Measurements from ENCODE around the gene ASPSCR1.

The ASPSCR1 gene

GRCh38 chr17:81999976-82000802 is 22.8 kb downstream of the ASPSCR1 start:
- DNase-seq, result no peak

GRCh38 chr17:82000803-82001570 is 23.6 kb downstream of the ASPSCR1 start:
- no peak for DNase-seq

- DNase-seq, result no peak
These were observed 24.2 kb downstream of the ASPSCR1 start for GRCh38 chr17:82001571-82002056.

DNA sequence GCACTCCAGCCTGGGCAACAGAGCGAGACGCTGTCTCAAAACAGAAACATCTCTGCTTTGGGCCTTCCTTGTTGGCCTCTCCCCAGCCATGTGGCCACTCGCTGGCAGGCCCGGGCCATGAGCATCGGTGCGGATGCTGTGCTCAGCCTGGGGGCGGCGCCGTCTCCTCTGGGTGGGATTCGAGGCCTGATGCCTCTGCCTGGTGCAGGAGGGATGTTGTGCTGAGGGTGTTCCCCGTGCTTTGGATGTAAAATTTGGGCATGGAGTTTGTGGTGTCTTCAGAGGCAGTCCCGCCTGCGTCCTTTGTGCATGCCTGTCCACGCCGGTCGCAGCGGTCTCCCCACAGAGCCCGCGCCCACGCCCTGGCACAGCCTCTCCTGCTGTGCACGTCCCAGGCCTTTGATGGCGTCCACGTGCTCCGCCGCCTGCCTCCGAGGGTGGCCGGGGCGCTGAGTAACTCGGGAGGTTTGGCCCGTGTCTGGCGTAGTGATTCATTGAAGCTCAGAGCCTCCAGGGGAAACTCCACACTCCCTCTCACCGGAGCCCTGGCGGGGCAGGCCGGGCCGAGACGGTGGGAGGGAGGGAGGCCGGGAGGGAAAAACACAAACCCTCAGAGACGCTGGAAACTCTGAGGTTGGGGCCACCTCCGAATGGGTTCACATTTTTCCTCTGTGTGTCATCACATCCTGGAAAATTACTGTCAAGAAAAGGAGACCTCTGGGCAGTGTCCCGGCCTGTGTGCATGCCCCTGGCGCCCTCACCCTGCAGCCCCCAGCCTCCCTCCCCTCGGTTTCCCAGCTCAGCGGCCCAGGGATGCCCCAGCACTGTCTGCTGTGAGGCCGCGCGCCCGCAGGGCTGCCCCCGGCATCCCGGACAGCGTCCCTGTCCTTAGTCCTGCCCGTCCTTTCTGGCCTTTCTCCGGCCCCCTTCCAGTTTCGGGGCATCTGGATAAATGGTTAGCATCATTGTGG is 26.3 kb downstream of the ASPSCR1 start:
- no peak for DNase-seq

DNA sequence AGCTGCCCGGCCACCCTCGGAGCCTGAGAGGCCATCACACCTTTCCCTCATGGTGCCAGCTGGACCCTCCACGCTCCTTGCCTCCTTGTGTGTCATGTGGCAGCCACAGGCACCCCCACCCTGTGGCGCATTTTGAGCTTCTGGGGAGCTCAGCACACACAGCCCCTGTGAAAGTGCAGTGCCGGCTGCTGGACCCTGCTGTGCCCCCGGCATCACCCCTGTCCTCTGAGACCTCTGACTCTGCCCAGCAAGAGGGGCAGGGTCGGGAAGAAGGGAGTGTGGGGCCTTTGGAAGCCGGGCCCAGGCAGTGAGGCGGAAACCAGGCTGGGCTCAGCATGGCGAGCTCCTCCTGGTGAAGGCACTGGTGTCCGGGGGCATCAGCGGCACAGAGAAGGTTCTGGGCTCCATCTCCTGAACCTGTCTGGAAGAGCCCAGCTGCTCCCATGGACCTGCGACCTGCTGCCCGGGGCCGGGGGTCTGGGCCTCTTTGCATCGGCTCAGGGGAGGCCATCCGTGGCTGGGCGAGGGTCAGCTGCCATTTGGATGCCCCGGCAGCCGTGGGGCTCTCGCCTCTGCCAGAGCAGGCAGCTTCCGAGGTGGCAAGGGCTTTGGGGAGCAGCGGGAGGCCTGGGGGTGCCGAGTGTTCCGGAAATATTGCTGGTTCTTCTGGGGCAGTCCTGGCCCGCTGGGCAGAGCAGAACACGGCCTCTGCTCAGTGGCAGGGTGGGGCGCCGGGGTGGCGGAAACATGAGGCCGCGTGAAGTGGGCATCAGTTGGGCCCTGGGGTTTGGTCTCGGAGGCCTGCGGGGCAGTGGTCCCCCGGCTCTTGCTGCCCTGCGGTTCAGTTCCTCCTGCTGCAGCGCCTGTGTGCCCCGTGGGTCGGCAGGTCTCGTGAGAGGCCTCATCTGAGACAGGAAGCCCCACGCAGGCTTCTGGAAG is 27.4 kb downstream of the ASPSCR1 start:
- no peak for DNase-seq

DNA sequence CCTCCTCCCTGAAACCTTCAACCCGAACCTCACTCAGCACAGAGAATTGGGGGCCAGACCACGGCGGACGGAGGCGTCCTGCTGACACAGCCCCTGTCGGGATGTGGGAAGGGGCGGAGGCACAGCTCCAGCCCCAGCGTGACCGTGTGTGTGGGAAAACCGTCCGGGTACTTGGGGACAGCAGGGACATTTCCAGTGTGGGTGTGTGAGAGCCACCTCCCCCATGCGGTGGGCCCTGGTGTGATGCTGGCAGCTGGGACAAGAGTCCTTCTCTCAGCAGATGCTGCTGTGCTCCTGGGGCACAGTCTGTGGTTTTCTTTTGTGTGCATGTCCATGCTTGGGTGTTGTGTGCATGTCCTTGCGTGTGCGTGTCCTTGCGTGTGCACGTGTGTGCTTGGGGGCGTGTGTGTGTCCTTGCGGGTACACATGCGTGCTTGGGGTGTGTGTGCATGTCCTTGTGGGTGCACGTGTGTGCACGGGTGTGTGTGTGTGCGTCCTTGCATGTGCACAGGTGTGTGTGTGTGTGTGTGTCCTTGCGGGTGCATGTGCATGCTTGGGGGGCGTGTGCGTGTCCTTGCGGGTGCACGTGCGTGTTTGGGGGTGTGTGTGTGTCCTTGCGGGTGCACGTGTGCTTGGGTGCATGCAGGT is 28.4 kb downstream of the ASPSCR1 start:
- DNase-seq, result no peak

DNA sequence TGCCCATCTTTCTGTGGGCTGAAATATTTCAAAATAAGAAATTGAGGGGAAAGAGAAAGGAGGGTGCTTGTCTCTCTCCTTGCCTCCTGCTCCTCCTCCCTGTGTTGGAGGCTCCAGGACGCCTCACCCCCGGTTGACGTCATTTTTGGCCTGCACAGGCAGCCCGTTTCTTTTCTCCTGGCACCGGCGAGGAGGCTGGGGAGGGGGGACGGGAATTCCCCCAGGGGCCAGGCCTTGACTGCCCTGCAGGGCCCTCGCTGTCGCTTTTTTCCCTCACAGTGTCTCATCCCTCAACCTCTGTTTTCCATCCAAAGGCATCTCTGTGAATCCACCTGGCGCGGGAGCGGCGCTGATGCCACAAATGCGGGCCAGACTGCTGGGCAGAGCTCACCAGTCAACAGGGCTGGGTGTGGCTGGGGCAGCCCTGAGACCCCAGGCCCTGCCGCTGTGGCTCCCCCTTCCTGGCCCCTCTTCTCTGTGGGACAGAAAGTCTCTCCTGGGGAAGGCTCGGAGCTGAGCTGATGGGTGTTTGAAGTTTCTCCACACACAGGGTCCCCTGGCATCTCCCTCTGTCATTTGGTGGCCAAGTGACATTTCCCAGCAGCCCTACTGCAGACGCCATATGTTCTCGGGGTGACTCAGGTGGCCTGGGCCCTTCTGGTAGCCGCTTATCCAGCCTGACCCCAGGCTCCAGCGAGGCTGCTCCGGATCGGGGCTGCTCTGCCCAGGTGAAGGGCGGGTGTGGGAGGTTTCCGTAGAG is 29.2 kb downstream of the ASPSCR1 start:
- DNase-seq, result no peak

GRCh38 chr17:82007228-82007494 is 29.7 kb downstream of the ASPSCR1 start:
- no peak for DNase-seq

DNA sequence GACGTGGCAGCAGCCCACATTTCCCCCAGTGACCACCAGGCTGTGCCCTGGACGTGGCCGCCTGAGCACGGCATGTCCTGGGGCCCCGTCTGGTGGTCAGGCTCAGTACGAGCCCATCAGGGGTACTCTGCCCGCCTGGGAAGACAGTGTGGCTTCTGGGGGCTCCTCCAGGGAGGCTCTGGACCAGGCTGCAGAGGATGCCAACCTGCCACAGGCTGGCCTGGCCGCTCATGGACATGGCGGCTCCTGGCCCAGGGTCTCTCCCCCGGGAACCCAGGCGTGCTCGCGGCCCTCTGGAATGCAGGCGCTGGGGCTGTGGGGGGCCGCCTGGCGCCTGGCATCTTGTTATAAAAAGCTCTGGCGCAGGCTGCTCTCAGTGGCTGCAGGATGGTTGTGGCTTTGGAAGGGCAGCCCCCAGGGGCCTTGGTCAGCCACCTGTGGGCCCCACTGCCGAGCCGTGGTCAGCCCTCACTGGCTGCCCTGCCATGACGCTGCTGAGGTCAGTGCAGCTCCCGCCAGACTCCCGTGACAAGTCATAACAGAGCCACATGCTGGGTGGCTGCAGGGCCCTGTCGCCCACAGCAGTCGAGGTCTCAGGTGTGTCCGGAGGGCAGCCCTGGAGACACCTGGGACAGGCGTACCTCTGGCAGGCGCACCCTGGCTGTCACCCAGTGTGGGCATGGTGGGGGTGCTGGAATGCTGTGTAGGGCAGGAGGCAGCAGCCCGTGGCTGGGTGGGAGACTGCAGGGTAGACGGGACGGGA is 30.2 kb downstream of the ASPSCR1 start:
- no peak for DNase-seq

DNA sequence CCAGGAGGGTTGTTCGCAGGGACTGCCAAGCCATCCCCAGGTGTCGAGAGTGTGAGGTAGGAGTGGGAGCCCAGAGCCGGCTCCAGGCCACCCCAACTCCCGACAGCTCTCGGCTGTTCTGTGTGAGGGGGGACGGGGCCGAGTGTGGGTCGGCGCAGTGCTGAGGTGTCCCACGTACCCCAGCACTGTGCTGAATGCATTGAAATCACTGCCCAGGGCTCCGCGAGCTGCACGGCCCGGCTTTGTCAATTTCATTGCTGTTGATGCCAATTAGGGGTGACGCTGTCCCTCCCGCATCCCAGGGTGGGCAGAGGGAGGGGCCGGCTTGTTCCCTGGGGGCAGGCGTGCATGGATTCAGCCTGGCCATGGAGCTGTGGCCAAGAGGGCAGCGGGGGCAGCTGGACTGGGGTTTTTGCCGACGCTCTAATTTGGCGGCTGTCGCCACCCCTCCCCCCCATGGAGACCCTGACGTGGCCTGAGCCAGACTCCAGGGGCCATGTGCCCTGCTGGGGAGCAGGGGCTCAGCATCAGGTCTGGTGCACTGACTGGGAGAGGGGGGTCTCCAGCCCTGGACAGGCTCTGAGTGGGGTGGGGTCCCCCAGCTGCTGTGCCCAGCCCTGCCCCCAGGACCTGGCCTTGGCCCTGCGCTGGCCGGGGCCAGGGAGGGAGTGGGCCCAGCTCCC is 31.0 kb downstream of the ASPSCR1 start:
- DNase-seq, result no peak

DNA sequence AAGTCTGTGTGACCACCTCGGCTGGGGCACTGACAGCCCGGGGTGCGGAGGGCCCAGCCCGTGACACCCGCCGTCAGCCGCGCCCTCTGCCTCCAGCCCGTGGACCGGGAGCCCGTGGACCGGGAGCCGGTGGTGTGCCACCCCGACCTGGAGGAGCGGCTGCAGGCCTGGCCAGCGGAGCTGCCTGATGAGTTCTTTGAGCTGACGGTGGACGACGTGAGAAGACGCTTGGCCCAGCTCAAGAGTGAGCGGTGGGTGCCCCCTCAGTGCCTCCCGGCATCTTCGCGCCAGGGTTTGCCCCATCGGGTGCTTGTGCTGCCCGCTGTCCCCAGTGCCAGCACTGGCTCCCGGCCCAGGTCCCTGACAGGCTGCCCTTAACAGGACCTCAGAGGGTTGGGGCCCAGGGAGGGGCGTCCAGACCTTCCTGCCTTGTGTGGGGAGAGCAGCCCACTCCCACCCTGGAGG is 31.5 kb downstream of the ASPSCR1 start:
- DNase-seq, result no peak

DNA sequence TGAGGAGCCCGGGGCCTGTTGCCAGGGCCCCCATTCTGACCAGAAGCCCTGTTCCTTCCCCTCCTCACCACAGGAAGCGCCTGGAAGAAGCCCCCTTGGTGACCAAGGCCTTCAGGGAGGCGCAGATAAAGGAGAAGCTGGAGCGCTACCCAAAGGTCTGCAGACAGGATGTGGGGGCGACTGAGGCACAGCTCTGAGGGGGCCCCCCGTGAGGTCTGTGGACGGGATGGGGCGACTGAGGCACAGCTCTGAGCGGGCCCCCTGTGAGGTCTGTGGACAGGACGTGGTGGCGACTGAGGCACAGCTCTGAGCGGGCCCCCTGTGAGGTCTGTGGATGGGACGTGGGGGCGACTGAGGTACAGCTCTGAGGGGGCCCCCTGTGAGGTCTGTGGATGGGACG is 32.0 kb downstream of the ASPSCR1 start:
- no peak for DNase-seq

GRCh38 chr17:82010575-82011525 is 33.4 kb downstream of the ASPSCR1 start:
- DNase-seq, result no peak

- no peak for DNase-seq
These were observed 34.3 kb downstream of the ASPSCR1 start for GRCh38 chr17:82011617-82012187.

GRCh38 chr17:82012261-82012639 is 34.8 kb downstream of the ASPSCR1 start:
- no peak for DNase-seq

DNA sequence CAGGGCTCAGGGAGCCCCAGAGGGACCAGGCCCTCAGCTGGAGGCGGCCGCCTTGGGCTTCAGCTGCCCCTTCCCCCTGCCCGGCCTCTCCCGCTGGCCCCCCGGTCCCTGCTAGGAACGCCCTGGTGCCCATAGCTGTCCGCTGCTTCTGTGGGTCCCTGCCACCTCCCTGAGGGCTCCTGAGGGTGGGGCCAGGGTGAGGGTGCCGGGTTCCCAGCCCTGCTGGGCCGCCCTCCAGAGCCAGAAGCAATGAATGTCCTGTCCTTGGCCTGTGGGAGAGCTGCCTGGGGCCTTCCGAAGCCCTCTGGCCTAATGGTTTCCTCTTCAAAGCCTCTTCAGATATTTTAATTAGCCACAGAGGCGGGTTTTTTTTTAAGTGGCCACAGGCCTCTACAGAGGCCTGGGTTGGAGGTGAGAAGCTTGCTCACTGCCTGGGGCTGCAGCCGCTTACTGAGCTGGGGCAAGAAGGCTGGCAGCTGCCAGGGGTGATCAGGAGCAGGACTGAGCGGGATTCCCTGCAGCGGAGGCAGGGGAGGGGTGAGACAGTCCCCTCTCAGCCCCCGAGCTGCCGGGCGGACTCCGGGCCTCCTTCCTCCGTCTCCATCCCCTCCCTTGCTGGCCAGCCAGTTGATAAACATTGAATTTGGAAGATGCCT is 35.3 kb downstream of the ASPSCR1 start:
- no peak for DNase-seq

GRCh38 chr17:82013341-82013740 is 35.9 kb downstream of the ASPSCR1 start:
- no peak for DNase-seq
